Upper lobe of left lung (tissue), 6 donors: Measurements from ENCODE around the gene WSB1. TPM values are rescaled to one million over a fixed set of nuclear protein-coding genes. Genes with fewer than 3 reads are reported as not detected.

Experiments used
- ATAC-seq, 2 donors: fragments of 200-7000 bp; cut with Tn5 transposase; one replicate each; pipeline ENCODE4 v1.9.1; 2022; ENCODE audit warnings: mild to moderate bottlenecking in 2 of 2, moderate library complexity in 2 of 2; ENCODE audit not compliant: low FRiP score in 2 of 2
- DNase-seq, 2 donors: peaks; one replicate each; pipeline ENCODE4 v3.0.0-alpha.2; 2019 to 2020
- H3K27ac ChIP-seq, 4 donors: fragments of 200-600 bp; sonication (generic); one replicate each; pipeline ENCODE4 v1.5.1; 2016 to 2019
- H3K27me3 ChIP-seq, 4 donors: fragments of 200-600 bp; sonication (generic); one replicate each; pipeline ENCODE4 v1.5.1; 2017 to 2019
- H3K36me3 ChIP-seq, 4 donors: fragments of 200-600 bp; sonication (generic); one replicate each; pipeline ENCODE4 v1.5.1; 2016 to 2019
- H3K4me1 ChIP-seq, 4 donors: fragments of 200-600 bp; sonication (generic); one replicate each; pipeline ENCODE4 v1.5.1; 2018 to 2019
- H3K4me3 ChIP-seq, 4 donors: fragments of 200-600 bp; sonication (generic); one replicate each; pipeline ENCODE4 v1.5.1; 2017 to 2019; ENCODE audit warnings: mild to moderate bottlenecking in 2 of 4, moderate library complexity in 1 of 4
- H3K9me3 ChIP-seq, 4 donors: fragments of 200-600 bp; sonication (generic); one replicate each; pipeline ENCODE4 v1.5.1; 2018 to 2019
- EP300 ChIP-seq, 4 donors: sonication (generic); formaldehyde crosslinking; IDR thresholded peaks; one replicate each; pipeline ENCODE4 v1.5.1; 2017; ENCODE audit warnings: antibody characterized with exemption in 4 of 4, control low read depth in 2 of 4
- POLR2A ChIP-seq, 4 donors: fragments of 450-650 bp; IDR thresholded peaks; one replicate each; pipeline ENCODE4 v1.5.1; 2016 to 2017; ENCODE audit warnings: antibody characterized with exemption in 4 of 4, mild to moderate bottlenecking in 2 of 4
- POLR2AphosphoS5 ChIP-seq, 2 donors: sonication (generic); formaldehyde crosslinking; IDR thresholded peaks; one replicate each; pipeline ENCODE4 v1.5.1; 2017; ENCODE audit warnings: antibody characterized with exemption in 2 of 2
- WGBS, 2 donors: methylation state at CpG; one replicate each; pipeline ENCODE4 v1.1.5; 2017 to 2018; 5-methylcytosine and 5-hydroxymethylcytosine counted together
- total RNA-seq, 6 donors: library from RNA; depleted of rRNA in 4 of 6; stranded (reverse); fragments of >200 nt in 4 of 6; gene quantifications; one replicate each; pipeline versions ENCODE4 v1.1.0 to v1.2.1, GENCODE V29; 2016 to 2021
- TF ChIP-seq, protein P1 (sequence below), 6 experiments: fragments of 450-650 bp in 4 of 6; fragments of 200-600 bp in 2 of 6; sonication (generic) in 2 of 6; IDR thresholded peaks; one replicate each; pipeline ENCODE4 v1.5.1; 2016 to 2019; ENCODE audit warnings: antibody characterized with exemption in 6 of 6
- donor health status: DM: no; HTN: no; CAD: no; lungs with moderate emphysema.
- donor health status: DM: no; HTN: yes; CAD: no; lungs with severe emphysema.

The WSB1 gene
- total RNA-seq, 6 donors from 2014 or later: 261 to 514 (median 328) TPM

DNA sequence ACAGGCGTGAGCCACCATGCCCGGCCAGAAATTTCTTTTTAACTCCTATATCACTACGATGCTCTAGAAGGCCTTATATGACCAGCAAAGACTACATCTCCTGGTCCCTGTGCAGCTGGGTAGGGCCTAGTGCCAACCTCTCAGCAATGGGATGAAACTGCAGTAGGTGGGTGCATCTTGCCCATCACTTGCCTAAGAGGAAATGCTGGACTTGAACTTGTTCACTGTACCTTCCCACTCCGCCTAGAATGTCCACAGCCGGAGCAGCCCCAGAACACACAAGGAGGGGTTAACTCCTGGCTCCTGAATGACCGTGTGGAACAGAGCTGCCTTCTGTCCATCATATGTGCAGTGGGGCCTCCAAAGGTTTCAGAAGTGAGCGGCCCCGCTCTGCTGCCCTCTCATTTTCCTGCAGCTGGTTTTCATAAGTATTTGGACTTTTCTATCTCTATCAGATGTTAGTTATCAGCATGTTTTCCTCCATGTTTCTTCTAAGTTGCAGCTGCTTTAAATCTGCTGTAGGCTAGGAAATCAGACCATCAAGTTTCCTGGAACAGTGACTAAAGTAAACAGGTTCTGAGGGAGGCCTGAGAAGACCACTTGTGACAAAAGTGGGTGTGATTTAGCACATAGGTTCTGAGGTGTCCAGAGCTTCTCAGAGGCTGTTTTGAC is 52.5 kb downstream of the WSB1 start:
- H3K27ac ChIP-seq: peak overlapping the region in 1 of 4 donors; percentile 1
- no peaks in the 10 kb centered on the region for H3K9me3 ChIP-seq
- 86 to 91% methylated on average over 8 of the region's 8 CpGs for WGBS, 2 donors
- H3K36me3 ChIP-seq: no peaks in the 10 kb centered on the region
- H3K4me1 ChIP-seq: peaks cover 16 to 38% (median 21%) of the 10 kb centered on the region in 4 donors
- H3K27me3 ChIP-seq: no peaks in the 10 kb centered on the region
- H3K4me3 ChIP-seq: no peak overlapping the region
- ATAC-seq (no peak), DNase-seq (no peak)
- TF ChIP-seq EP300 (IDR thresholded peaks at IDR 0.05) (peak in 1 of 4 donors; percentile 8), POLR2AphosphoS5 (IDR thresholded peaks at IDR 0.05) (no peak)

- WGBS, 2 donors: 57 to 65% methylated on average over 2 of the region's 2 CpGs
- no peaks in the 10 kb centered on the region for H3K9me3 ChIP-seq
- ATAC-seq (no peak), DNase-seq (no peak)
- TF ChIP-seq POLR2AphosphoS5 (IDR thresholded peaks at IDR 0.05): no peak
- no peak for TF ChIP-seq EP300 (IDR thresholded peaks at IDR 0.05)
- TF ChIP-seq POLR2A (IDR thresholded peaks at IDR 0.05): no peak
- TF ChIP-seq, protein P1, sequence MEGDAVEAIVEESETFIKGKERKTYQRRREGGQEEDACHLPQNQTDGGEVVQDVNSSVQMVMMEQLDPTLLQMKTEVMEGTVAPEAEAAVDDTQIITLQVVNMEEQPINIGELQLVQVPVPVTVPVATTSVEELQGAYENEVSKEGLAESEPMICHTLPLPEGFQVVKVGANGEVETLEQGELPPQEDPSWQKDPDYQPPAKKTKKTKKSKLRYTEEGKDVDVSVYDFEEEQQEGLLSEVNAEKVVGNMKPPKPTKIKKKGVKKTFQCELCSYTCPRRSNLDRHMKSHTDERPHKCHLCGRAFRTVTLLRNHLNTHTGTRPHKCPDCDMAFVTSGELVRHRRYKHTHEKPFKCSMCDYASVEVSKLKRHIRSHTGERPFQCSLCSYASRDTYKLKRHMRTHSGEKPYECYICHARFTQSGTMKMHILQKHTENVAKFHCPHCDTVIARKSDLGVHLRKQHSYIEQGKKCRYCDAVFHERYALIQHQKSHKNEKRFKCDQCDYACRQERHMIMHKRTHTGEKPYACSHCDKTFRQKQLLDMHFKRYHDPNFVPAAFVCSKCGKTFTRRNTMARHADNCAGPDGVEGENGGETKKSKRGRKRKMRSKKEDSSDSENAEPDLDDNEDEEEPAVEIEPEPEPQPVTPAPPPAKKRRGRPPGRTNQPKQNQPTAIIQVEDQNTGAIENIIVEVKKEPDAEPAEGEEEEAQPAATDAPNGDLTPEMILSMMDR (IDR thresholded peaks at IDR 0.05): no peak
- H3K27ac ChIP-seq: peak overlapping the region in 3 of 4 donors; percentile 77 to 87 (median 79)
- H3K36me3 ChIP-seq: no peaks in the 10 kb centered on the region
- H3K27me3 ChIP-seq: no peaks in the 10 kb centered on the region
- H3K4me1 ChIP-seq: peaks cover 25 to 45% (median 30%) of the 10 kb centered on the region in 4 donors
- no peak overlapping the region for H3K4me3 ChIP-seq
These were observed 54.3 kb downstream of the WSB1 start for GRCh38 chr17:27348196-27348595.

GRCh38 chr17:27349540-27350021 is 55.7 kb downstream of the WSB1 start:
- Histone ChIP-seq H3K4me1 (peaks cover 30 to 49% (median 33%) of the 10 kb centered on the region in 4 donors), H3K4me3 (peak overlapping the region in 3 of 4 donors; percentile 39 to 52 (median 50)), H3K9me3 (no peaks in the 10 kb centered on the region), H3K27me3 (no peaks in the 10 kb centered on the region), H3K36me3 (no peaks in the 10 kb centered on the region), H3K27ac (peak overlapping the region; percentile 45 to 87 (median 78))
- ATAC-seq (no peak), DNase-seq (no peak)
- TF ChIP-seq EP300 (IDR thresholded peaks at IDR 0.05) (no peak), POLR2AphosphoS5 (IDR thresholded peaks at IDR 0.05) (no peak), POLR2A (IDR thresholded peaks at IDR 0.05) (no peak)
- TF ChIP-seq, protein P1 (IDR thresholded peaks at IDR 0.05): no peak
- 79 to 100% methylated on average over 4 to 33 of the region's 34 CpGs for WGBS, 2 donors

DNA sequence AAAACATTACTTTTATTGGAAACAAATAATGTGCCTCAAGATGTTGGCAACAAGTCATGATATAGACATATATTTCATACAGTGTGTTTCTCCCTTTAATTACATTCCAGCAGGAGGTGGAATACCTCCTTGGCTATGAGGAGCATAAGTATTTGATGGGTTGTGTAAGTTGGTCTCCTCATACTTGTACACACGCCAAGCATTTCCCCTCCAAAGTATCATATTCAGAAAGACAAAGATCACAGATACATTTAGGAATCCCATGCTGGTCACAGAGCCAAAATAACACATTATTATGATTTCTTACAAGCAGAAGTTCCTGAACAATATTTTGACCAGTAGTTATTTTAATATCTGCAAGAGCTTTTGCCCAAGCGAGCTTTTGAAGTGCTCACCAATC is 57.8 kb downstream of the WSB1 start:
- peak overlapping the region in 2 of 4 donors; percentile 91 to 92 for H3K27ac ChIP-seq
- H3K9me3 ChIP-seq: no peaks in the 10 kb centered on the region
- H3K4me1 ChIP-seq: peaks cover 26 to 39% (median 30%) of the 10 kb centered on the region in 4 donors
- H3K4me3 ChIP-seq: no peak overlapping the region
- no peak for ATAC-seq
- WGBS, 2 donors: 86 to 88% methylated on average over 2 of the region's 2 CpGs
- H3K36me3 ChIP-seq: no peaks in the 10 kb centered on the region
- DNase-seq: no peak
- no peaks in the 10 kb centered on the region for H3K27me3 ChIP-seq
- TF ChIP-seq POLR2AphosphoS5 (IDR thresholded peaks at IDR 0.05) (no peak), EP300 (IDR thresholded peaks at IDR 0.05) (no peak), POLR2A (IDR thresholded peaks at IDR 0.05) (no peak)
- TF ChIP-seq, protein P1 (IDR thresholded peaks at IDR 0.05): no peak

- Histone ChIP-seq H3K9me3 (no peaks in the 10 kb centered on the region), H3K27me3 (no peaks in the 10 kb centered on the region), H3K4me3 (peak overlapping the region in 2 of 4 donors; percentile 61 to 72), H3K27ac (peak overlapping the region; percentile 91 to 94 (median 92)), H3K36me3 (no peaks in the 10 kb centered on the region), H3K4me1 (peaks cover 25 to 36% (median 30%) of the 10 kb centered on the region in 4 donors)
- DNase-seq (no peak), ATAC-seq (no peak)
- TF ChIP-seq EP300 (IDR thresholded peaks at IDR 0.05) (no peak), POLR2AphosphoS5 (IDR thresholded peaks at IDR 0.05) (no peak), POLR2A (IDR thresholded peaks at IDR 0.05) (no peak)
- WGBS, 2 donors: 77 to 81% methylated on average over 6 of the region's 6 CpGs
These were observed 58.6 kb downstream of the WSB1 start for GRCh38 chr17:27352448-27353032.
